Kidney capillary endothelial cell (primary cell): ENCODE data around the gene VWA7.
"Not testable (repeated sequence)": the region's sequence is repeated elsewhere in the genome, so short reads cannot be mapped to it uniquely, and the experiment has no call there.

ENCODE experiments used
- DNase-seq: peaks from one replicate; pipeline ENCODE4 v3.0.0-alpha.2; 2018; ENCODE audit warnings: low spot score

Gene VWA7

DNA sequence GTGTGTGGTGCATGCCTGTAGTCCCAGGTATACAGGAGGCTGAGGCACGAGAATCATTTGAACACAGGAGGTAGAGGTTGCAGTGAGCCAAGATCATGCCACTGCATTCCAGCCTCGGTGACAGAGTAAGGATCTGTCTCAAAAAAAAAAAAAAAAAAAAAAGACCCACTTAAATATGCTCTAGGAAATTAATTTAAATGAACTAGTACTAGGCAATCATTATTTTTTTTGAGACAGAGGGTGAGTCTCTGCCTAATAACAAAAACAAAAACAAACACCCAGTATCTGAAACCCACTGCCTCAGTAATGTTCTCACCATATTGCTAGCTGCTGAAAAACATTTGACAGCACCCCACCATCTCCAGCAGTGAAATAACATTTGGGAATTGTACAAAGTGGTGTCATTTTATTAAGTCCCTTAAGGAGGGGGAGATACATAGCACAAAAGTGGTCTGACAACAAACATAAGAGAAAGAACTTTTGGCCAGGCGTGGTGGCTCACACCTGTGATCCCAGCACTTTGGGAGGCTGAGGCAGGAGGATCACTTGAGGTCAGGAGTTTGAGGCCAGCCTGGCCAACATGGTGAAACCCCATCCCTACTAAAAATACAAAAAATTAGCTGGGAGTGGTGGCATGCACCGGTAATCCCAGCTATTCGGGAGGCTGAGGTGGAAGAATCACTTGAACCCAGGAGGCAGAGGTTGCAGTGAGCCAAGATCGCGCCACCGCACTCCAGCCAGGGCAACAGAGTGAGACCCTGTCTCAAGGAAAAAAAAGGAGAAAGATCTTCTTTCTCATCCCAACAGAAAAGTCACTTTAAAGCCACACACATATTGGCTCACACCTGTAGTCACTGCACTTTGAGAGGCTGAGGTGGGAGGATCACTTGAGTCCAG is 24.2 kb upstream of the VWA7 start:
- not testable (repeated sequence) for DNase-seq

DNA sequence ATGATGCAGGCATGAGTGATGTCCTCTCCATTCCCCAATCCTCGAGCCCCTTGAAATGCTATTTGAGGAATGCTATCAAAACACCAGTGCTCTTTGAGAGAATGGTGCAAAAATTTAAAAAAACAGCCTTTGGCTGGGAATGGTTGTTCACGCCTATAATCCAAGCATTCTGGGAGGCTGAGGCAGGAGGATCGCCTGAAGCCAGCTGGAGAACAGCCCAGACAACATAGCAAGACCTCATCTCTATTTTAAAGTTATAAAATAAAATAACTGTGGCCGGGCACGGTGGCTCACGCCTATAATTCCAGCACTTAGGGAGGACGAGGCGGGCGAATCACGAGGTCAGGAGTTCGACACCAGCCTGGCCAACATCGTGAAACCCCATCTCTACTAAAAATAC is 22.7 kb upstream of the VWA7 start:
- DNase-seq = no peak

DNA sequence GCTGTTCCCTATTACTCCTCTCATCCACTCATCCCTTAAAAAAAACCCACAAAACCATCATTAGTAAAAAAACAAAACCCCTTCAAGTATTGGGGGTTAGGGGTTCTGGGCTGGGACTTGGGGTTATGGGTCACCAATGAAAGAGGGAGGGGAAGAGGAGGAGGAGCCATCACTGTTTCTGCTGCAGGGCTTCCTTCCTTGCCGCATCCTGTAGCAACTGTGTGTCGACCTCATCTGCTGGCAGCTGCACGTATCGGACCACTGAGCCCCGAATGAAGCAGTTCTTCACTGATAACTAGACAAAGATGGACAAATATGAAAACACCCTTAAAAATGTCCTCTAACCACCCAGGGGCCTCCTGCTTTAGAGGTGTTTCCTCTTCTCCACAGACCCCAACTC is 20.5 kb upstream of the VWA7 start:
- DNase-seq = no peak

DNA sequence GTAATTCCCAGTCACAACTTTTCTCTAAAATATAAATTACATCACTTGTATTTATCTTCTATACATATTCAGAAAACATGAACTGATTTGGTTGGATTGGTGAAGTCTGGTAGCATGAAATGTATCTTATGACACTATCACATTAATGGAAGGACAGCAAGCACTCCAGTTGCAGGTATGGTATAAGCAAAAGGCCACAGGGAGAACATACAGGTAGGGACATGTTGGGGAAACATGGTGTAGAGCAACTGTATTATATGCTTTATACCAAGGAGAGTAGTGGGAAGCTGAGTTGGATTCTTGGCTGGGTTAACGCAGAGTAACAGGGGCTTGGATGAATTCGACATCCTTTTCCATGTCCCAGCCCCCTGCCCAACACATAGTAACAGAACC is 19.9 kb upstream of the VWA7 start:
- DNase-seq = no peak

DNA sequence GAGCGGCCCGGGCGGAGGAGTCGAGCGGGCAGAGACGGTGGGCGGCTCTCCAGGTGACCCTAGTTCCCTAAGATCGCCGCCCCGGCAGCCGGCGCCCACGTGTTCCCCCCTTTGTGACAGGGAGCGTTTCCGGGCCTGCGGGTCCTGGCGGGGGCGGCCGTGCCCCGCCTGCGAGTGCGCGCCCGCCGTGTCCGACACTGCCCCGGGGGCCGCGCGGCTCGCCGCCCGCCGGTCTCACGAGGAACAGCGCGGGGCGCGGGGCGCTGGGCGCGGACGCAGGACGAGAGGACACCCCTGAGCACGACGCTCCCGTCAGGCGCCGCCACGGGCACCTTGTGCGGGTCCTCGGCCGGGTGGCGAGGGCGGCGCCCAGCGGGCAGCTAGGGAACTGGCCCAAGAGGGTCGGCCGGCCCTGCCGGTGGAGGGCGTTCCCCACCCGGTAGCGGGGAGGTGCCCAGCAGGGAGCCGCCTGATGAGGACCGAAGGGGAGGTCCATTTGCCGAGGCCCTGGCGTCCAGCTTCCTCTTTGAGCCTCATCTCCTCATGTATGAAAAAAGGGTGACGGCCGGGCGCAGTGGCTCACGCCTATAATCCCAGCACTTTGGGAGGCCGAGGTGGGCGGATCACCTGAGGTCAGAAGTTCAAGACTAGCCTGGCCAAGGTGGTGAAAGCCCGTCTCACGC is 18.6 kb upstream of the VWA7 start, which contains the start of gene VARS1:
Gene VARS1, minus strand, starts transcription at position 137 of the 683 bp plus-strand sequence. CDS start 535 bp downstream, outside the sequence.
- DNase-seq = peak; percentile 84

DNA sequence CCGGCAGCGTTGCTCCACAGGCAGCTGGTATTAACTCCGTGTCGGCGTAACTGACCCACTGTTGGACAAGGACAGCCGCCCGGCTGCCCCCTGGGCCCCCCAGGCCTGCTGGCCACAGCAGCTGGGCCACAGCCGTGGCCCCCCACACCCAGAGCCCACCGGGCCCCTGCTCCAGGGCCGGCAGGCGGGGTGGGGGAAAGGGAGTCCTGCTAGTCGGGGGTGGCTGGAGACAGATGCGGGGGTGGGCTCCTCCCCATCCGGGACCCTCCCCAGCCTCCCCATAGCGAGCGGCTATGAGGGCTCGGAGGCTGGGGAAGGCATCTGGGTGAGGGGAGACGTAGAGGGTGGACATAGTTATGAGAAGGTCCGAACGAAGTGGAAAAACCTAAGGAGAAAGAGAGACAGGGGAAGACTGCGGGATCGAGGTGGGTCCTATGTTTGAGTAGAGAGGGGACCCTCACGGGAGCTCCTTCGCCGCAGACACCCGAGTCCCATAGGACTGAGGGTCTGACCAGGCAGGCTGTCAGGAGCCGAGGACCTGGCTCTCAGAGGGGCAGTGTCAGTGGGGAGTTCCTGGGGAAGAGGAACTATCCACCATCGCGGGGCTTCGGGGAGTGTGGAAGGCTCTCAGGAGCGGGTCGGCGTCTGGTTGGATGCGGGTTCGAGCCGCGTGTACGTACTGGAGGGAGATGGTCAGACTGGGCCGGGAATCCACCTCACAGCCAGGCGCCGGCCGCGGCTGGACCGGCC is 17.9 kb upstream of the VWA7 start:
- no peak for DNase-seq

DNA sequence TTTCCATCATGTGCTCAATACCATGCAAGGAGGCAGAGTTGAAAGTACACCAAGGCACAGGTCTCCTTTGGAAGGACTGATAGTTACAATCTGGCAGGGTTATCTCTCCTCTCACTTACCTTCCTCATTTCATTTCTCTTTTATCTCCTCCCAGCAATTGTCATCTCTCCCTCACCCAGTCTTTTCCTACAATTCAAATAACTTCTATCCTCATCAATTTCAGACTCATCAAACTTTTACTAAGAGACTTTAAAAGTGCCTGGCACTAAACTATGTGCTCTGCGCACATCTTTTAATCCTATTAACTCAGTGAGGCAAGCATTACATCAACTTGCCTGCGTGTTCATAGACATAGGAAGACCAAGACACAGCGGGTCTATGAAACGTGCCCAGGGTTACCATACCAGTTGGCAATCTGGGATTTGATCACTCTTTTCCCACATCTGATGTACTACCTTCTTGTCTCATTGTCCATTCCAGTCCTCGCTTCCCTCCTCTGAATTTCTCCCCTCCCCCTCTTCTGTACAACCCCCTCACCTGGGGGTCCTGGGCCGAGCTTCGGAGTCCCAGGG is 17.3 kb upstream of the VWA7 start:
- no peak for DNase-seq

DNA sequence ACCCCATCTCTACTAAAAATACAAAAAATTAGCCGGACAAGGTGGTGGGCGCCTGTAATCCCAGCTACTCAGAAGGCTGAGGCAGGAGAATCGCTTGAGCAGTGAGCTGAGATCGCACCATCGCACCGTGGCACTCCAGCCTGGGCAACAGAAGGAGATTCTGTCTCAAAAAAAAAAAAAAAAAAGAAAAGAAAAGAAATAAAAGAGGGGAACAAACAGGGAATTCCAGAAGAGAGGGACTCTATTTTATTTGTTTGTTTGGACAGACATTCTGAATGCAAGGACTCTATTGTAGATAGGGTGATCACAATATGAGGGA is 16.8 kb upstream of the VWA7 start:
- DNase-seq = not testable (repeated sequence)

DNA sequence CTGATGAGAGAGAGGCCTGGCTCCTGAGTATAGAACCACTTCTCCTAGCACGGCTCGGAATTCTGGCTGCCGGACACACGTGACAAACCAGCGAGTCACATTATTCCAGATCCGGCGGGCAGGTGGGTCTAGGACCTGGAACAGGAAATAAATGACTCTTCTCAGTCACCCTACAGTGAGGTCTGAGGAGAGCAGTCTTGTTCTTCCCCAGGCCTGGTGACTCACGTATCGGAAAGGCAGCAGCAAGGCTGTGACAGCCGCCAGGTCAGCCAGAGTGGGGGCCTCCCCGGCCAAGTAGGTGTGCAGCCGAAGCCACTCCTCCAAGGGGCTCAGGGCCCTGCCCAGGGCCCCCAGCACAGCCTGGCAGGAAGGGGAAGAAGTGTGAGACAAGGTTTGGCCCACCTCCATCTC is 15.6 kb upstream of the VWA7 start:
- peak; percentile 83 for DNase-seq

DNA sequence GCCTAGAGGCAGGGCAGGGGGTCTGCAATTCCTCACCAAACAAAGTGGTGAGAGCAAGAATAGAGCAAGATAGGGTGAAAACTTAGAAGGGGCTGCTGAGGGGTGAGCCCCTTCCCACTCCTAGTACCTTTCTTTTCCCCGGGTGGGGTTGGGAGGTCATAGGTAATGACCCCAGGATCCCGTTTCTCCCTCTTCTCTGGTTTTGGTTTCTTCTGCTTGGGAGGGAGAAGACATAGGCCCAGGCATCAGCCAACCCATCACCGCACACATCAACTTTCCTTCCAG is 14.9 kb upstream of the VWA7 start:
- DNase-seq = no peak

DNA sequence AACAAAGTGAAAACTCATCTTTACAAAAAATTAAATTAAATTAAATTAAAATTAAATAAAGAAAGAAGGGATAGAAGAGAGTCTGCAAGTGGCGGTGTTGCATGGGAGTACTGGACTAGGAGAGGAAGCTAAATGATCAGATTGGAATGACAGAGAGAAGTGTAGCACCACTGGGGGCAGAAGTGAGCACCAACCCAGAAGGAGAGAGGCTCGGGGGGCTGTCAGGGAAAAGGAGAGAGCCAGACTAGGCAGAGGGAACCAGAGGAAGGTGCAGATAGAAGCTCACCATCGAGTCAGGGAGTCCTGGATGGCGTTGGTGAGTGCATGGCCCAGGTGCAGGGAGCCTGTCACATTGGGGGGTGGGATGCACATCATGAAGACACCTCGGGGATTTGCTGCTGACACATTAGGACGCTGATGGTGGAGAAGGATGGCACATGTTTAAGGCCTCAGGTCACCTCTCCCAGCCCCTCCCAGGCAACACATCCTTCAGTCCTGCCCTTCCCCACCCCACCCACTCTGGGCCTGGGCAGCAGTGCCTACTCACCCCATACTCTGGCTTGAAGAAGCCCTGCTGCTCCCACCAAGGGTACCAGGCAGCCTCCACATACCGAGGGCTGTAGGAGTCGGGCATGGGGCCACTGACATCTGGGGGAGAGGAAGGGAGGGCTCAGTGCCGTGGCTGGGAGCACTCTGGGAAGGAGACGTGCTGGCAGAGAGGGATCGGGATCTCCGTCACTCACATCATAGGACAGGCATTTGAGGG is 14.4 kb upstream of the VWA7 start:
- DNase-seq = peak; percentile 37

DNA sequence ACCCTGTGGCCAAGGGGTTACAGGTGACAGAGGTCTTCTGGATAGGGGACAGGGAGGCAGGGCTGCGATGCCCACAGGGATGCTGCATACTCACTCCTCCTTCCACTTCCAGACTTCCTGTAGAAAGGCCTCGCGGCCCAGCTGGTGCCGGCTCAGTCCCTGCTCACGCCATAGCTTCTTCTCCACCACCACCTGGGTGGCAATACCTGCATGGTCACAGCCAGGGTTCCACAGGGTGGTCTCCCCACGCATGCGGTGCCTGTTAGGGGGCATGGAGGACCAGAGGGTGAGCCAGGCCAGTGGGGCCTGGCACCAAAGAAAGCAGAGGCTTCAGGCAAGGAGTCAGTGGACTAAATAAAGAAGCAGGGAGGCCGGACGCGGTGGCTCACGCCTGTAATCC is 8.3 kb upstream of the VWA7 start:
- DNase-seq = no peak

DNA sequence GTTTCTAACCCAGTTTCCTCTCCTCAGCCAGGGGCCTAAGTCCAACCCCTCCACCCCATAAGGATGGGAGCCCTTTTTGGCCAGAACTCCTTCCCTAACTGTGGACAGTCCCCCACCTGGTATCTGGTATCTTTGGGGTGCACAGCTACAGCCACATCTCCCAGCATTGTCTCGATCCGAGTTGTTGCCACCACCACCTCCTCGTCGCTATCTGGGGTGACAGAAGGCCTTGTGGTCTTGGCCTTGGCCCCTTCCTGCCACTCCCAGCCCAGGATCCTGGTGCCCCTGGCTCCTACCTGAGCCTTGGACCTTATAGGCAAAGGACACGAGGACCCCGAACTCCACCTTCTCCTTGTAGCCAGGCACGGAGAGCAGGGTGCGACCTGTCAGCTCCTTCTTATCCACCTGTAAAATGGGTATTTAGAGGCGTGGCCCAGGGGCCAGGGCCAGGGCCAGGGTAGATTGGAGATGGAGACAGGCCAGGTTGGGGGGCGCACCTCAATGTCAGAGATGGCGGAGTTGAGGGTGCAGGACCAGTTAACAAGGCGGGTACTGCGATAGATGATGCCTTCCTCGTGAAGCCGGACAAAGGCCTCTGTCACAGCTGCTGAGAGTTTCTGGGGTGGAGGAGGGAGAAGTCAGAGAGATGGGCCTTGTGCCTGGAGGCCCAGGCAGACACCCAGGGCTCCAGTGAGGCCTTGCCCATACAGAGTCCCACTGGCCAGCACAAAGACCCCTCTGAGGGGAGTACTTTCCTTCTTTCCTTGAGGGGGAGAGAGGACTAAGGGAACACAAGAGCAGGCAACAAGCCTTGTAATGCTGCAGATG is 7.2 kb upstream of the VWA7 start:
- no peak for DNase-seq

DNA sequence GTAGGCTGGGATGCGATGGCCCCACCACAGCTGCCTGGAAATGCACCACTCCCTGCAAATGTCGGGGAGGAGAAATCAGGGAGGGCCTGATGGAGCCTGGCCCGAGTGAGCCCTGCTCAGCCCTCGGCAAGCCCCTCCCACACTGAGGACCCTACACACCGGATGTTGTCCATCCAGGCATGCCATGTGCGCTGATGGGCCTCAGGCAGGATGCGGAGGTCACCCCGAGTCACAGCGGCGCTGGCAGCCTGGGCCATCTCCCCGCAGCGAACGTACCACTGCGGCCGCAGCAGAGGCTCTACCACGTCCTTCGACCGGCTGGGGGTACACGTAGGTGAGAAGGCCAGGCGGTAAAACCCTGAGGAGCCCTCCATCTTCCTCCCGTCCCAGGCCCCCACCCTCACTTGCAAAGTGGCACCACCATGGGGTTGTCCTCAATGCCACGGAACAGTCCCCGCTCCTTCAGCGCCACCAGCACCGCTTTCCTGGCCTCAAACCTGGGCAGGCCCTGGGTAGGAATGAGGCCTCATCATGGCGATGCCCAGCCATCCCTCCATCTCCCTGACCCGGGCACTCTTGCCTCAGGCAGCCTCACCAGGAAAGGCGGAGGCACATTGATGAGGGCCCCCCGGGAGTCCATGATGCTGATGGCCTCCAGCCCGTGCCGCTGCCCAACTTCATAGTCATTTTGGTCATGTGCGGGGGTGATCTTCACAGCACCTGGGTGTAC is 5.2 kb upstream of the VWA7 start:
- no peak for DNase-seq

DNA sequence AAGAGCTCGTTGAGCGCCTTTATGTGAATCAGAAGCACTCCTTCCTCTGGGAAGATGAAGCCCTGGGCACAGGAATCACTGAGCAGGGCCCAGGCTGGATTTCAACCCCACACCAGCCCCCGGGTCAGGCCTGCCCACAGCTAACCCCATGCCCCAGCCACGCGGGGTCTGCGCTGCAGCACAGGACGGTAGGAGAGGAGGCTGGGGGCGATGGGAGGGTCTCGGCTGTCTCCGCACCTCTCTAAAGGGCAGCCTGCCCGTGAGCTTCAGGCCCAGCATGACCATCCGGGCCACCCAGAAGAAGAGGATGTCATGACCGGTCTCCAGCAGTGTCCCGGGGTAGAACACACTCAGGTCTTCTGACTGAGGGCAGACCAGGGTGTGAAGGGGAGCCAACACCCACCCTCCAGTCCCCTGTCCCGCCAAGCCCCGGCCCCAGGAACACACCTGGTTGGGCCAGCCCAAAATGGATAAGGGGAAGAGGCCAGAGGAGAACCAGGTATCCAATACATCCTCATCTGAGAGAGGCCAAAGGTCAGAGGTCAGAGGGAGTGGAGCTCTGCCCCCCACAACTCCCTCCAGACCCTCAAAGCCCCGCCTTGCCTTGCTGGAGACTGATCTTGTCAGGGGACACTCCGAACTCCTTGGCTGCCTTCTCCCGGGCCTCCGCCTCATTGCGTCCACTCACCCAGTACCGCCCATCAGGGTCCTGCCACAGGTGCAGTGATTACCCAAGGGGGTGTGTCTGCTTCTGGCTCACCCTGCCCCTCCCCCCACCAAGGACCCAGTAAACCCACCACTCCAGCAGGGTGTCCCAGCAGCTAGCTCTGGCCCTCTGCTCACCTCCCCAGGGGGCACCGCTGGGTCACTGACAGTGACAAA is 4.4 kb upstream of the VWA7 start:
- DNase-seq = no peak

DNA sequence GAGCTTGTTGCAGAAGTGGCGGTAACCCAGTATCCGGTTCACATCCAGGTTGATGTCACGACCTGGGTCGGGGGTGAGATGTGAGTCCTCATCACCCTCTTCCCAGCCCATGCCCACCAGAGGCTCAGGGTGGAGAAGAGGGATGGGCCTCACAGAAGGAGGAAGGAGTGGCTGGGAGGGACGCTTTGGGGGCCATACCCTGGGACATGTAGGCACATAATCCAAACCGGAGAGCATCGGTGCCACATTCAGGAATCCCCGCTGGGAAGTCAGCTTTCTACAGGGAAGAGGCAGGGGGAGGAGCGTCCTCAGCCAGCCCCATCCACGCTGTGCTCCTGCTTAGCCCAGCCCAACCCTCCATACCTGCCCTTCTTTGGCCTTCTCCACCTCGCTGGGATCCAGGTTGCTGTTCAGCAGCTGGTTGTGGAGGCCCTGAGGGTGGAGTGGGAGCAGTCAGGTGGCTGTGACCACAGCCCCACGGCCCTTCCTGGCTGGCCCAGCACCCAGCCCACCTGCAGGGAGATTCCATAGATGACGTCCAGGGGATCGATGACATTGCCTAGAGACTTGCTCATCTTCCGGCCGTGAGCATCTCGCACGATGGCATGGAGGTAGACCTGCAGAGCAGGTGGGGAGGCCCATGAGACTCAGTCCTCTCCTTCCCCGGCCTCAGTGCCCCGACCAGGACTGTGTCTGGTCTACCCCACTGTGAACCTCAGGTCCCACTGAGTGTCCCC is 3.5 kb upstream of the VWA7 start:
- DNase-seq = no peak

DNA sequence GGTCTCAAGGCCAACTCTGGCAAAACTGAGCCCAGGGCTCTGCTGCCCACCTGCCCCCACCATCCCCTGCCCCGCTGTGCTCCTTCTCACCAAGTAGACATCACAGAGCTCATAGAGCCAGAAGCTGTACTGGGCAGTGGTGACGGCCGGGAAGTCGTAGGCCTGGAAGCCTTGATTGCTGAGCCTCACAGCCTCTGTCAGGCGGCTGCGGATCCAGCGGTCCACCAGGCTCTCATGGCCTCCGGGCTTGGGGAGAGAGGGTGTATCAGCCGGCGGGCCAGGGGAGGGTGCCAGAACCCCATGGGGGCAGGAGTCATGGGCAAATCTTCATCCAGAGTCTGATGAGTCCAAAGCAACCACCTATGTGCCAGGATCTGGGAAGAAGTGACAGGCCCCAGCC is 2.8 kb upstream of the VWA7 start:
- DNase-seq = no peak

DNA sequence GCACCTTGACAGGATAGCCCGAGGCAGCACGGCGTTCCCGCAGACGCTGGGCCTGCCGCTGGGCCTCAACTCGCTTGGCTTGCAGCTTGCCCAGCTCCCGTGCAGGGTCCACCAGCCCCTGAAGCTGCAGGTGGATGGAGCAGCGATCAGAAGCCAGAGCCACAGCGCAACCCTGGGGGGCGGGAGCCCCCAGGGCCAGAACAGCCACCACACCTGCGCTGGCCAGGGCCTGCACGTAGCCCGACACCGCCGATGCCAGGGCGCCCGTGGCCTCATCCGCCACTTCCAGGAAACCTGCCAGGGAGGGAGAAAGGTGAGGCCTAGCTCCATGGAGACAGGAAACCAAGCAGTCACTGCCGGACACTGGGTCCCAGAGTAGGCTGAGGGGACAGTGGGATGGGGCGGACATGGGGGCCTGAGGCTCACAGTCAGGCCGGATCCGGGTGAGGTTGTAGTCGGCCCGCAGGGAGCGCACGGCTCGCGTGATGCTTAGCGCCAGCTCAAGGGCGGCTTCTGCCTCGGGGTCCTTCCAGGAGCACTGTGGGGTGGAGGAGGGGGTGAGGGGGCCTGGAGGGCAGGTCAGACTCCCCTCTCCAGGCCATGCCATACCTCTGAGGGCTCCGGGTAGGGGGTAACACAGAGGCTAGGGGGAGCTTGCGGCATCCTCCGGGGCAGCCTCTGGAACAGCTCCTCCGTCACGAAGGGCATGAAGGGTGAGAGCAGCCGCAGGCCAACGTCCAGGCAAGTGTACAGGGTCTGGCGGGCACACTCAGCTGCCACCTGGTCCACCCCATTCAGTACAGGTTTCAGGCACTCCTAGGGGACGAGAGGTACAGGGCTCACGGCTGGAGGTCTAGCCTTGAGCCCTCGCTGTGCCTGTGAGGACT is 2.1 kb upstream of the VWA7 start:
- DNase-seq = no peak
